Jurkat, Clone E6-1 (cell line): Measurements from ENCODE around the gene PLEKHG4B.

Experiments
- DNase-seq: peaks from one replicate; pipeline ENCODE4 v3.0.0-alpha.2; 2011; ENCODE audit warnings: low read depth, low spot score
- H3K4me3 ChIP-seq: 2 replicates; pipeline ENCODE4 v1.5.1; 2011; ENCODE audit warnings: mild to moderate bottlenecking, low read length, control low read depth, moderate library complexity

Gene PLEKHG4B

DNA sequence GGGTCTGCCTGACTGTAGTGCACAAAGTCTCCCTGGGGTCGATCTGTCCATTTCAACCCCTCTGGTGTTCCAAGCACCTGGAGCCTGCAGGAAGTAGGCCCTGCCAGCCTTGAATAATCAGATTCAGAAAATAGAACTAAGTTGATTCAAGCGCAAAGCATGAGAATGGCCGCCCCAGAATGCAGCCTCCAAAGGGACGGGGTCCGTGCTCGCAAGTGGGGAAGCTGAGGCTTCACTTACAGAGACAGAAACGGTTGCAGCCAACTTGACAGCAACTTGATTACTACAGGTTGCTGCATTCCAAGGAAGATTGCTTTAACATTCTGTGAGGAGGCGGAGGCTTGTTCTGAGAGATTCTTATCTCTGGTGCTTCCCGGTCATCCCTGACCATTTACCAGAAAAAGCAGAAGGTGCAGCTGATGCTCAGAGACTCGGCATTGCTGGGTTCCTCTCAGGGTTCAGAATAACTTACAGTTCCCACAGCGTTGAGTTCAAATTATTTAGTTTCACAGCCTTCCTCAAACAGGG, 84.4 kb downstream of the PLEKHG4B start:
- no peak for DNase-seq
- H3K4me3 ChIP-seq = no peak overlapping the region

DNA sequence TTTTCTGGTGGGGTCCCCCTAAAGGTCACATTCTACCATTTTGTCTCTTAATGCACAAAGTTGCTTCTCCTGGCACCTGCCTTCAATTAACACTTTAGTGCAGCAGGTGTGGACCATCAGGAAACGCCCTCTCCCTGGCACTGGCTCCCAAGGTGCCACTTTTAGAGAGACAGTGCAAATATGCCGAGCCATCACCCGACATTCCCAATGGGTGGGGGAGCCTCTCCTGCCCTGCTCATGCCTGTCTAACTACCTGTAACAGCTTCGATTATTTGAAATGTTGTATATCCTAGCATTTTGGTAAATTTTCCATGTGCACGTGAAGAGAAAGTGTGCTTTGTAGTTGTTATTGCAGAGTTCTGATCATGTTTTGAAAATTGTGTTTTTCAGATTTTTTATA, 86.1 kb downstream of the PLEKHG4B start:
- DNase-seq = no peak
- H3K4me3 ChIP-seq = no peak overlapping the region

DNA sequence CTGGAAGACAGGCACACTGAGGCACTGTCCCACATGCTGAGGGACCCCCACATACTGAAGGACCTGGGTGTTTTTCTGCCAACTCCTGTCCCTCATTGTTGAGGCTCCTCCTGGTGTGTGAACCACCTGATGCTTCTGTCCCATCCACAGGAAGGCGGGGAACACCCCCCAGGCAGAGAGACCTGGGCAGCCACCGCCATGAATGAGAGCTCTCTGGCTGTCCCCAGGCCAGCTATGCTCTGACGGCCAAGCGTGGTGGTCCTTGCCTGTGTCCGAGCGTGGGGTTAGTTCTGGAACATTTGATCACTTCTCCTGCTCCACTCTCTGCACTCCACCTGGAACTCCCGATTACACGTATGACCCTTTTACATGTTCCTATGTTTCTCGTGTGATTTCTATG, 87.4 kb downstream of the PLEKHG4B start:
- H3K4me3 ChIP-seq = no peak overlapping the region
- DNase-seq = no peak

DNA sequence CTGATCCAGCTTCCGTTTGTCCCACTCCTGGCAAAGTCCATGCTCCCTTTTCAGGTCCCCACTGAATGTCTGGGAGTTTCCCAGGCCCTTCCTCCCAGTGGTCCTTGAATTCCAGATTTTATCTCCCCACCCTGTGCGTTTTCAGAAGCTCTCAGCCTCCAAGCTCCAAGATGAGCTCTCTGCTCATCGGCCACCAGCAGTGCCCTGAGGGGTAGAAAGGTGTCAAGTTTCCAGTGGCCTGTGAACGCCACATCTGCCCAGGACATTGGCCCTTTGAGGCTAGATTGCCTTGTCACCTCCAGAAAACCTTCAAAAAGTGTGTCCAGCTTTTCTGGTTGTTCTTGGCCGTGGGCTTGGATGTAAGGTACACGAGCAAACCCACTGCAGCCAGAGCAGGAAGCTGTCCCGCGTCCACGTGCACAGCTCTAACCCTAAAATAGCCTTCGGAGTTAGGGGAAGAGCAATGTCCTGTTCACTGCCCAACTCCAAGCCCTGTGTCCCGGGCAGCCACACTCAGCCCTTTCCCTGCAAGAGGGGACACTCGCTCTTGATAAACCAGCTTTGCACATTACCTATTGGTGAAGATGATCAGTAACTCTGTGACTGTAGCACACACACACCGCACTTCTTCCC, 88.4 kb downstream of the PLEKHG4B start:
- DNase-seq = no peak
- H3K4me3 ChIP-seq = no peak overlapping the region

DNA sequence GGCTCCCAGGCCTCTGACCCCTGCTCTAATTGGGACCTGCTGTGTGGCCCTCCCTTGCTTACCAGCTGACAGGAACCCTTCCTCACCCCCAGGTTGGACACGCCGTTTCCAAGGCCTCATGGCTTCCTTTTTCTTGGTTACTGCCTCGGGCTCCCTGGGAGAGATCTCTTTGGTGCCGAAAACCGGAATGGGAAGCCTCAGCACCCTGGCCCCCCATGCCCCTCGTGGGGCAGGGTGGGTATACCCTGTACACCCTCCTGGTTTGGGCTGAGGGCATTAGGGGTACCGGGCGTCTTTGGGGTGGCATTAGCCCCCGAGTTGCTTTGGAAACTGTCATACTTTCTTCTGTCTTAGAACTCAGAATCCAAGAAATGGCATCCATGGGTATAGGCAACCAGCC, 89.2 kb downstream of the PLEKHG4B start:
- DNase-seq = no peak
- no peak overlapping the region for H3K4me3 ChIP-seq

DNA sequence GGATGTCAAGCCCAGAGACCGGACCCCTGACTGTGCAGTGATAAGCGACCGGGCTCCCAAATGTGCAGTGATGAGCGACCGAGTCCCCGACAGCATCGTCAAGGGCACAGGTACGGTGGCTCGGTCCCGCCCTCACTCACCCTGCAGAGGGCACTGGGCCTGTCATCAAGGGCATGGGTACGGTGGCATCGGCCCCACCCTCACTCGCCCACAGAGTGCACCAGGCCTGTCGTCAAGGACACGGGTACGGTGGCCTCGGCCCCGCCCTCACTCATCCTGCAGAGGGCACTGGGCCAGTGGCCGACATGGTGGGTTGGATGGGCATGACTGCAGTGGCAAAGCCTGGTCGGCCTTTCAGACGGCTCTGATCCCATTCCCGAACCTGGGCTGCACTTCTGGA, 89.6 kb downstream of the PLEKHG4B start:
- DNase-seq = no peak
- H3K4me3 ChIP-seq = no peak overlapping the region

DNA sequence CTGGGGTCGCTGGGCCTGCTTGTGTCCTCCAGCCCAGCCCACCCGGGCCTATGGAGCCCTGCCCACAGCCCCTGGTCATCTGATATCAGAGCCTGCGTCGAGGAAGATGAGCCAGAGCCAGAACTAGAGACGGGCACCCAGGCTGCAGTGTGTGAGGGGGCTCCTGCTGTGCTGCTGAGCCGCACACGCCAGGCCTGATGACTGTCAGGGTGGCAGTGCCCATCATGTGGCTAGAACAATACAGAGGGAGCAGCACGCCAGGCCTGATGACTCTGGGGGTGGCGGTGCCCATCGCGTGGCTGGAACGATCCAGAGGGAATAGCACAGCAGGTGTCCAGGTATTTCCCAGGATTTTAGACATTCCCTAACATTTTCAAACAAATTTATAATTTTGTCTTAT, 90.2 kb downstream of the PLEKHG4B start:
- DNase-seq = no peak
- no peak overlapping the region for H3K4me3 ChIP-seq

DNA sequence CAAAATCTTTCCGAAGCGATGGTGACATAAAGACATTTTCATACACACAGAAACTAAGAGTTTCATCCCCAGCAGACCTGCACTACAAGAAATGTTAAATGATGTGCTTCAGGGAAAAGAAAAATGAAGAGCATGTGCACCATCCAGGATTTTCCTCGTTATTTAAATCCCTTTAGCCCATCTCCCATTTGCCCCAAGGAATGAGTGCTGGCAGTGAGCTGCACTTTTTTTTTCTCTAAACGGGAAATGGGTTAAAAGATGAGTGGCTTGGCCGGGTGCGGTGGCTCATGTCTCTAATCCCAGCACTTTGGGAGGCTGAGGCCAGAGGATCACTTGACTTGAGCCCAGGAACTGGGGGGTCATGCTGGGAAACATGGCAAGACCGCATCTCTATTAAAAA, 92.5 kb downstream of the PLEKHG4B start:
- no peak for DNase-seq

DNA sequence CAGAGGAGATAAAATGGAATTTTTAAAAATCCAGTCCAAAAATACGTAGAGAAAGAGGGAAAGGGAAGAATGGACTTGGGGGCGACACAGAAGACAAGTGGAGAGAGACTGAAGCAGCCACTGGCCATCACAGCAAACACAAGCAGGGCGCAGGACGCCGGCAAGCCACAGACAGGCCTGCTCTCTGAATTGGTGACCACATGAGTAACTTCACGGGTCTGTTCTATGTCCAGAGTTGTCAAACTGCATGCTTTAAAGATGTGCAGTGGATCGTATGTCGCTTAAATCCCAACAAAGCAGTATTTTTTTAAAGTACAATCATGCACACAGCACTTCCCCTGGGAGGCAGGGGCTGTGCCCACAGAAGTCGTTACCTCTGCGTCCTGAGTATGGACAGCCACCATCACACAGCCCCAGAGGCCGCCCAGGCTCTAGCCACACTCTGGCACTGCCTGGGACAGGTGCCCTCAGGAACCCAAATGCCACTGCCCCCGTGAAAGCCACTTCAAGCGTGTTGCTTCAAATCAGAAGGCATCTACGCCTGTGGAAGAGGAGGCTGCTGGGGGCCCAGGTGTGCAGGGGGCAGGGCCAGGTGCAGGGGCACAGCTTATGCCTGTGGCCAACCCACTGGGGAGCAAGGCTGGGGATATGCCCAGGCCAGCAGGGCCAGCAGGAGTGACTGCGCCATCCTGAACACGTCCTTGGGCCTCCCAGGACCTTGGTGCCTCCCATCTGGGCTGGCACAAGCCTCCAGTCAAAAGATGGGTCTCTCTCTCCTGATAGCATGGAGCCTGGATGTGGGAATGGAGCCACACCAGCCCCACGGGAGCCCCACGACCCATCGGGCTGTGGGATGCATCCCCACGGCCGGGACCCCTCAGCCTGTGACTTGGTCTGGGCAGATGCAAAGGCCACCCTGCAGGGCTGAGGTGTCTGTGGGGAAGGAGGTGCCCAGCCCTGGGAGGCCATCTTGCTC, 93.4 kb downstream of the PLEKHG4B start:
- no peak for DNase-seq
- no peak overlapping the region for H3K4me3 ChIP-seq

More for the DNA sequence above, 92.5 kb downstream of the PLEKHG4B start:
- no peak overlapping the region for H3K4me3 ChIP-seq

DNA sequence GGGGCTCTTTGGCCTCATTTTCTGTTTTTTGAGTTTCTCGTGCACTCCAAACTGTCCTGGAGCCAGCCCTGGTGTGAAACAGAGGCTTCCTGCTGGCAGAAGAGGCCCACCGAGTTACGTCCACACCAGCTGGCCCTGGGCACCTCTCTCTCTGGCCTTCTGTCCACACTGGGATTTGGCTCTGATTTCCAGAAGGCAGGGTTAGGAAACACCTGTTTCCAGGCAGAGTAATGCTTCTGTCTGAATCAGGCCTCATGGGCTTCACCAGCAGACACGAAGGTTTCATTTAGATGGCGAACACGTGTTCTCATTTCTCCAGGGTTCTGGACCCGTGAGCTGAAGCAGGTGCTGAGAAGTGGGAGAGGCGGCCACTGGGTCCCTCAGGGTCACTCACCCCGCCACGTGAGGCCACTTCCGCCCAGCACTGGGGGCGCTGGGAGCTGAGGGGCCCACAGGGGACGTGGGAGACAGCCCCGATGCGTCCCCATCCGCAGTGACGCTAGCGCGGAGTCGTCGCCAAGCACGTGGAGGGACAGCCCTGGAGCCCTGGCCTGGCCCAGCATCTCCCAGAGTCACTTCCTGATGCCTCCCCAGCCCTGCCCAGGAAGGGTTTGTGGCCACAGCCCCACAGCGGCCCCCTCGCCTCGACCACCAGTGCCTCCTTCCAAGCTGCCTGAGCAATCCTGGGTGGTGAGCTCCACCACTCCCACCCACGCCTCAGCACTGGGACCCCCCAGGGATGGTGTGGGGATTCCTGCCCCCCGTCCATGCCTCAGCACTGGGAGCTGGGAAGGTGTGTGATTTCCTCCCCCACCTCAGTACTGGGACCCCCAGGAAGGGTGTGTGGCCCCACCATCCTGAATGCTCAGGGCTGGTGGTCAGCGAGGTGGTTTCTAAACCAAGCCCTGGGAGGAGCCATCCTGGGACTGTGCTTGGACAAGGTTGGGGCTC, 94.4 kb downstream of the PLEKHG4B start:
- no peak for DNase-seq
- H3K4me3 ChIP-seq = no peak overlapping the region

DNA sequence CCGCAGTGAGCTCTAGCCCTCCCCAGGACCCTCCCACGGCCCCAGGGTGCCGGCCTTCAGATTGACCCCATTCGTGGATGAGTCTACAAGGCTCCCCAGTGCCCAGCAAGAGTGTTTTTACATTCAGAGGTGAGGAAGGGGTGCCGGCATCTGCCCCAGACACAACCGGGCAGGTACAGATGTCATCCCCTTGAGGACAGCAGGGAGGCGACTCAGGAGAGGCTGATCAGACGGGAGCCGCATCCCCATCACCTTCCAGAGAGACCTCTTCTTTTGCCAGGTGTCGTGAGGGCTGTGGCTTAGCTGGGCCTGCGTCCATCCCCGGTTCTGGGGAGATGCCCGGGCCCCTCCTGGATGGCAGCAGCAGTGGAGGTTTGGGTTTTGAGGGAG, 95.1 kb downstream of the PLEKHG4B start:
- DNase-seq = no peak
- no peak overlapping the region for H3K4me3 ChIP-seq

DNA sequence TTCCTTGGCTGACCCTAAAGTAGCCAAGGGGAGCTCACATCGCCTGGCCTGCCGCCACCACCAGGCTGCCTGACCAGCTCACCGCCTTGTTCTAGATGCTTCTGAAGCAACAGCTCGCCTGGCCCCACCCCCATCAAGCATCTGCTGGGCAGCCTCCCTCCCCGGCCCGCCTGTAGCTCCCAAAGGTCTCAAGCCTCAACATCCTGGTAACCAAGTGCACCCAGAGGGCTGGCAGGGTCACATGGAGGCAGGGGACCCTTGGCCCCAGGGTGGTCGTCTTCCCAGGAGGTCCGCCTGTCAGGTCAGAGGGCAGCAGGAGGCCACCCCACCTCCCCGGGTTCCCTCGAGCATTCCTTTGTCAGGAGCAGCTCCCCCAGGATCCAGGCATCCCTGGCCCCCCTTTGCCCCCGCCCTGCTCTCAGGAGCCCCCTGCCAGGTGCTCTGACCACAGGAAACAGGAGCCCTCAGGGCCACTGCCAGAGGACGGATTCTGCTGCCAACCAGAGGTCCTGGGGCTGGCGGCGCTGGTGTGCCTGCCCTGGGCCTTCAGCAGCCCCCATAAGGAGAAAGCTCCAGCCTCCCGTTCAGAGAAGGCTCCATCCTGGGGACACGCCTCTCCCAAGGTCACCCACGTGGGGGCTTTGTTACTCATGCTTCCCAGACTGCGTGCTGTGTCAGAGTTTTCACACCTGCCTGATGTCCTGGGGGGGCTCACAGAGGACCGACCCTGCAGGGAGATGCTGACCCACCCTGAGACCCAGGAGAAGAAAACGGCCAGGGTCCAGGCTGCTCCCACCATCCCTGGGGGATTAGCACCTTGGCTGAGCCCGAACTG, 95.9 kb downstream of the PLEKHG4B start:
- DNase-seq = no peak
- H3K4me3 ChIP-seq = no peak overlapping the region

DNA sequence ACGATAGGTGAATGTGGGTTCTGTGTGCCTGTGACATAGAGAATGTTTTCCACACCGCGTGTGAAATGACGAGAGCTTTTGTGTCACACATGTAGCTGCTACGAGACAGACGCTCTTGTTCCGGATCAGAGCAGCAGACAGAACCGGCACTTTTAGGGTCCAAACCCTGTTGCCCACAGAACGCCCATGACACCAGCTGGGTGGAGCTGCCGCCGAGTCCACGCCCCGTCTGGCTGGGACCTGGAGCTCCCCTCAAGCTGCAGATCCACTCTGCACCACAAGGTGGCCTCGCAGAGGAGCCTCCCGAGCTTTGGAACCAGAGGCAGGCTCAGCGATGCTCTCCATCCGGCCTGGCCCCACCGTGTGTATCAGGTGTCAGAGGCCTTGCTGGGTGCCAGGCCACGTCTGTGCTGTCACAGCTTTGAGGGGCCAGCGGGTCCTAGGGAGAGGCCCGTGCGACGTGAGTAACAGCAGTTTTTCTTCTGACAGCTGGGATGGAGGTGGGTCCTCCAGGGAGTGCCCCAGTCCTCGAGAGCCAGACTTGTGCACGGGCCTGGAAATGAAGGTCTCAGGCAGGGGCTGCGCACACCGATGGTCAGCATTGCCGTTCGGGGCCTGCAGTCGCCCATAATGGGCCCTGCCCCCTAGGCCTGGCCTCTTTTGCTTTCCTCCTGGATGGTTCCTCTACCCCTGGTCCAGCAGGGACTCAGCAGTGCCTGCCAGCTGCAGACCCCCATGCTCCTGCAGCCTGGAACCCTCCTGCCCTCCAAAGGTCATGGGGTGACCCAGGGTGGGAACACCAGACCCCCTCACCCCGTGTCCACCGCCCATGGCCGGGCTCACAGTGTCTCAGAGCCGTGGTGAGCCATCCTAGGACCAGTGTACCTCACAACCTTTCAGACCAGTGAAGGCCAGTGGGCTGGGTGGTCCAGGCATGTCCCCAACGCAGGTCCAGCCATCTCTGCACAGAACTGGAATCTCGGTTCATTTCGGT, 96.8 kb downstream of the PLEKHG4B start:
- no peak overlapping the region for H3K4me3 ChIP-seq
- peak; percentile 71 for DNase-seq

DNA sequence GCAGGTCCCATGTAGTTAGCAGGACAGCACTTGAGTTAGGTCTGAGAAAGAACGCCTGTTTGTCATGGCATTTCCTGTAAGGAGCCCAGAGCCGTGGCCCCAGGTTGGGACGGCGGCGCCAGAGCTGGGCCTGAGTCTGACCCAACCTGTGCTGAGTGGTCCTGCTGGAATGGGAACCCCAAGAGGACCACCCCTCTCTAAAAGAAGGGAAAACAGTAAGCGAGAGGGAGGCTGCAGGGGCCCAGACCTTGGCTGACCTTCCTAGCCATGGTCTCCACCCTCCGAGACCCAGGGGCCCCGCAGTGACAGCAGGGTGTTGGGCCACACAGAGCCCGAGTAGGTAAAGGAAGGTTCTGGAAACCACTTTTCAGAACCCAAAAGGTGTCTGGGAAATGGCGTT, 97.5 kb downstream of the PLEKHG4B start:
- DNase-seq = no peak
- no peak overlapping the region for H3K4me3 ChIP-seq

DNA sequence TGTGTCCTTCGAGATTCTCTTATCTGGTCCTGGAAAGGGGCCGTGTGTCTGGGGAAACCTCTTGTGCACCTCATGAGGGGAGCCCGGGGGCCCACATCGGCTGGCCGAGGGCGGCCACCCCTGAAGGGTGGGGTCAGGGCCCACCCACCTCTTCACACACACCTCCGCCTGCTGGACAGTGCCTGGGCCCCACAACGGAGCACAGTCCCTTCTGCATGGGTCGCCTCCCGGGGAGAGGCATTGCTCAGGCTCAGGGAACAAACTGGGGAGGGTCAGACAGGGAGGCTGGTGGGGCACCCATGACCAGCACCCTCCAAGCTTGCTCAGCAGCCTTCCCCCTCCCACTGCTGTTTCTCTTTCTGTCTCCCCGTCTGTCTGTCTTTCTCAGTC, 98.0 kb downstream of the PLEKHG4B start:
- DNase-seq = no peak
- no peak overlapping the region for H3K4me3 ChIP-seq

DNA sequence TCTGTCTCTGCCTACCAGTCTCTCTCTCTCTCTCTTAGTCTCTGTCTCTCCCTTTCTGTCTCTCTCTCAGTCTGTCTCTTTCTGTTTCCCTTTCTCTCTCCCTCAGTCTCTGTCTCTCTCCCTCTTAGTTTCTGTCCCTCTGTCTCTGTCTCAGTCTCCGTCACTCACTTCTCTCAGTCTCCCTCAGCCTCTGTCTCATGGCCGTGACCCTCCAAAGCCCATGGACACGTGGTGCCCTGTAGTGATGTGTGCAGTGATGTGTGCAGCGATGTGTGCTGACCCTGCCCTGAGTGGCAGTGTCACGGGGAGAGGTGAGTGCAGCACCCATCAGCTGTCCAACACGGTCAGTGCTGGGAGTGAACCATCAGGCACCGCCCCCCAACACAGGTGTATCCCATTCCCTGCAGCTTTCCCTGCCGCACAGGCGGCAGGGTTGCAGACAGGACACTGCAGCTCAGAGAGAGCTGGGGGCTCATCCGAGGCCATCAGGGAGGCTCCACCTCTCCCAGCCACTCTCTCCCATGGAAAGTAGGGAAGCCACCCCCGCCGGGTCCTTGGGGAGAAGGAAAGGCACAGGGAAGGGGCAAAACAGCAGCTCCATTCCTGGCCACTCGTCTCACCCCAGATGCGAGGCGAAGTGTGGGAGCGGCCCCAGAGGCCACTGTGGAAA, 98.5 kb downstream of the PLEKHG4B start:
- H3K4me3 ChIP-seq = no peak overlapping the region
- no peak for DNase-seq
